Coronary artery (tissue), 2 donors: ENCODE data around the gene SCAP.
"Not testable (repeated sequence)": the region's sequence is repeated elsewhere in the genome, so short reads cannot be mapped to it uniquely, and the experiment has no call there.

Experiments
- DNase-seq: peaks from one replicate; pipeline ENCODE4 v3.0.0-alpha.2; 2017; ENCODE audit warnings: low spot score
- H3K27ac ChIP-seq, 2 donors: fragments of 200-600 bp; sonication (generic); one replicate each; pipeline ENCODE4 v1.5.1; 2016 to 2019
- H3K4me3 ChIP-seq: fragments of 200-600 bp; sonication (generic); 2 replicates; pipeline ENCODE4 v1.5.1; 2016; ENCODE audit warnings: mild to moderate bottlenecking, moderate library complexity
- CTCF ChIP-seq: fragments of 200-600 bp; sonication (generic); IDR thresholded peaks from one replicate; pipeline ENCODE4 v1.5.1; 2019; ENCODE audit warnings: antibody characterized with exemption

The SCAP gene

DNA sequence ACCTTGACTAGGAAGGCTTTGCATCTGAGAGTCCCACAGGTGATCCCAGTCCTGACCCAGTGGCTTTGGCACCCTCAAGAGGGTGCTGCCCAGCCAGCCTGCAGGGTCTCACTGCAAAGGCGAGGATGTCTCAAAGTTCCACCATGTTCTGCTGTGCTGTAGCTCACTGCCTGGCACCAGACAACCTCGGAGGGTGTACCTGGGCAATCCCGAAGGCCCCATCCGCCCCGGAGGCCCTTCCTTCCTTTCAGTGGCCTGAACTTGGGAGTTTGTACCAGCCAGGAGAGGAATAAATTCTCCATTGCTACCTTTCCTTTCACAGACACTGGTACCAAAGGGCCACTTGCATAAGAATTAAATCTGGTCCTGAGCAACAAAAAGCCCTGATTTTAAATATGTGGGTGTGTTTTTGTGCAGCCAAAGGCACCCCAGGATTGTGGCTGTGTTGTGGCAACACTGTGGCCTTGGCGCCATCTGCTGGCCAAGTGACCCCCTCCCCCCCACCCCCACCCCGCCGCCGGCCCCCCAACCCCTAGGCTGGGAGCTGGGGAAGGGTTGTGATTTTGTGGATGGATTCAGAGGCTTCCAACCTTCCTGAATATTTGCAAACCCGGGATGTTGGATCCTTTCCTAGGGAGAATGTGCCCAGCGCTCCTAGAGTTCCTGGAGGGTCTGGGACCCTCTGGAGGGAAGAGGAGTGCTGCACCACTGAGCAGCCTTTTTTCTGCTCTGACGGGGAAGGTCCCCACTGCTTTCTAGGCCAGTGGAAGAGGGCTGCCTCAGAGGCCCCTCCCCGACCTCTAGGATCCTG, 104.6 kb downstream of the SCAP start:
- Histone ChIP-seq H3K4me3 (no peak overlapping the region), H3K27ac (no peak overlapping the region)
- TF ChIP-seq CTCF: no peak
- no peak for DNase-seq

GRCh38 chr3:47370020-47370419, 105.7 kb downstream of the SCAP start:
- DNase-seq, H3K4me3 ChIP-seq, H3K27ac ChIP-seq: not testable (repeated sequence)

GRCh38 chr3:47367631-47368030, 108.1 kb downstream of the SCAP start:
- no peak overlapping the region for H3K27ac ChIP-seq
- no peak for TF ChIP-seq CTCF
- no peak overlapping the region for H3K4me3 ChIP-seq
- DNase-seq: no peak

DNA sequence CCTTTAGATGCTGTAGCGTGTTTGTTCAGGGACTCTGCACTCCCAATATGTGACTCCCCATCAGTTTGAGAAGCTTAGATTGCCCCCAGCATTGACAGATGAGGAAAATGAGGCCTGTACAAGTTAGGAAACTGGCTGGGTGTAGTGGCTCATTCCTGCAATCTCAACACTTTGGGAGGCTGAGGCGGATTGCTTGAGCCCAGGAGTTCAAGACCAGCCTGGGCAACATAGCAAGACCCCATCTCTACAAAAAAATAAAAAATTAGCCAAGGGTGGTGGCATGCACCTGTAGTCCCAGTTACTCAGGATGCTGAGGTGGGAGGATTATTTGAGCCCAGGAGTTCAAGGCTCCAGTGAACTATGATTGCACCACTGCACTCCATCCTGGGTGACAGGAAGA, 108.9 kb downstream of the SCAP start:
- no peak overlapping the region for H3K27ac ChIP-seq
- no peak overlapping the region for H3K4me3 ChIP-seq
- TF ChIP-seq CTCF: no peak
- no peak for DNase-seq

GRCh38 chr3:47365213-47366153, 110.3 kb downstream of the SCAP start:
- TF ChIP-seq CTCF: no peak
- no peak overlapping the region for H3K4me3 ChIP-seq
- DNase-seq: no peak
- H3K27ac ChIP-seq: peak overlapping the region in 1 of 2 donors; percentile 40
